HK-2 (cell line): ENCODE data around the gene TTLL12.

Experiments
- DNase-seq: peaks from one replicate; pipeline ENCODE4 v3.0.0-alpha.2; 2018; ENCODE audit not compliant: unreplicated experiment

Gene TTLL12

DNA sequence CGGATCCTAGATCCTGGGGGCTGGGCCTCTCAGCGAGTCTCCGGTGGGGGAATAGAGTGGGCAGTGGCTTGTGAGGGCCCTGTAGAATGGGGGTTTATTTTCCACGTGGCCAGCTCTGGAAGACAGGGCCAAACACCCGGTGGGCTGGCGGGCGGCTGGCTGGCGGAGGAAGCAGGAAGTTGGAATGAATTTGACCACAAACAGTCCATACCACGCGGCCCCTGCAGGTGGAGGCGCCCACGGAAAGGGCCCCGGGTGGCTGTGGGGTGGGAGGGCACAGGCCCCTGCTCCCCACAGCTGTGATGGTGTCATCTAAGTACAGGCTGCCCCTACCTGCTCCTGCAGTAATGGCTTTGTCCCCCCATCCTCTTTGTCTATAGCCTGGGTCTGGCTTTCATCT, 58.8 kb downstream of the TTLL12 start:
- no peak for DNase-seq

DNA sequence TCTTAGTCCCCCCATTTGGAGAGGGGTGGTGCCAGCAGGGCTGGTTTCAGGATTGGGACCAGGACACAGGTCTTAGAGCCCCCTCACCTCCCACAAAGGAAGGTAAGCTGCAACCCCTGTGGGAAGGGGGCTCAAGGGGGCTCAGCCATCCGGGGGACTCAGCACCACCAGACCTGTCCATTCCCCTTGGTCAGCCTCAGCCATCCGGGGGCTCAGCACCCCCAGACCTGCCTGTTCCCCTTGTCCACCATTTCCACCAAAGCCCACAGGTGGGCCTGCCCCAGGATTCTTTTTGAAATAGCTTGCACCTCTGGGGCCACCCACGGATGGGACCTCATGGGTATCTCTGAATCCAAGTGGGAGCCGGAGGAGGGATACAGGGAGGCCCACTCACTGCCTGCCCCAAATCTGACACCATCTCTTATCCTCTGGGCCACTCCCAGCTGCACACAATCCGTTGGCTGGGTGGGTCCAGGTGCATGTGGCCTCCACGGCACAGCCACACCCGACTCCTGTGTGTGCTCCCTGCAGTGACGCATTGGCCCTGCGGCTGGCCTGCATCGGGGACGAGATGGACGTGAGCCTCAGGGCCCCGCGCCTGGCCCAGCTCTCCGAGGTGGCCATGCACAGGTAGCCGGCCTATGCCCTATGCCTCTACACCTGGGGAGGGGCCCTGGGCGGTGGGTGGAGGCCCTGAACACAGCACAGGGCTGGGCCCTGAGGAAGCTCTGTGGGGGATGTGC, 59.6 kb downstream of the TTLL12 start:
- DNase-seq, result no peak

DNA sequence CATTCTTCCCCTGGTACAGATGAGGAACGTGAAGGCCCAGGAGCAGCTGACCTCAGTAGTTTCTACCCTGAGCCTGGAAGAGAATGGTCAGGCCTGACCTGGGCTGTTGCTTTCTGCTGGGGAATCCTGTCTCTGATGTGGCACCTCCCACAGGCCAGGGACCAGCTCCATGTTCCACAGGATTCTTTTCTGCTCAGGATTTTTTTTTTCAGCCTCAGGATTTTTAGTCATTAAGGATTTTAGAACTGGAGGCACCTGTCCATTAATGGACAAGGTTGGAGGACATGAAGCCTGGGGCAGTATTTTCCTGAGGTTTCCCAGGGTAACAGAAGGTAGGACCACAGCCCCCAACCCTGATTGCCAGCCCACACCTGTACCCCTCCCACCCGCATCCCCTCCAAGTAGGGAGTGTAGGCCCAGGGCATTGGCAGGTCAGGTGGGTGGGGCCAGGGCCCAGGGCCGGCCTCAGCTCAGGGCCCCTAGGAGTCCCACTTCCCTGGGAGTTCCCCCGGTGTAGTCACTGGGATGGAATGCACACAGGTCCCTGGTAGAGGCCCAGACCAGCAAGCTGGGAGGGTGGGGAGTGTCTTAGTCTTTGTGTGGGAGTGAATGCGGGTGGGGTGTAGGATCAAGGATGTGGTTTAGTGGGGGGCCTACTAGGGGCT, 60.3 kb downstream of the TTLL12 start:
- peak; percentile 81 for DNase-seq

DNA sequence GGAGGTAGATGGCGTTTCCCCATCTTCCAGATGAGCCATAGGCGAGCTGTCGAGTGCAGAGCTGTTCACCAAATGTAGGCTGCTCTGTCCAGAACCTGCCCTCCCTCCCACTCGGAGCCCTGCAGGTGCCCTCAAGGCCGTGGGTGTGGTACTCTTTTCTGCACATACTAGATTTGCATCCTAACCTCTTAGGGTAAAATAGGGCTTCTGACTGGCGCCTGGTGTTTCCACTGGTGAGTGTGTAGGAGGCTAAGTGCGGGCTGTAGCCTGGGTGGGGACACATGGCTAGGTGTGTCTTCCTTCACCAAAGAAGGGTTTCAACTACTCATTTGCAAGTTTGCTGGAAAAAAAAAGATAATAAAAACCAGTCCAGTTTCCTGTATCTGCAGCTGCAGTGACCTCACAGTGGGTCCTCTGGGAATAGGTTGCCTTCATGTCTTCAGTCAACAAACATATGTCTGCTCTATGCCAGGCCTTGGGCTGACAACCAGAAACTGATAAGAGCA, 67.9 kb downstream of the TTLL12 start:
- no peak for DNase-seq

DNA sequence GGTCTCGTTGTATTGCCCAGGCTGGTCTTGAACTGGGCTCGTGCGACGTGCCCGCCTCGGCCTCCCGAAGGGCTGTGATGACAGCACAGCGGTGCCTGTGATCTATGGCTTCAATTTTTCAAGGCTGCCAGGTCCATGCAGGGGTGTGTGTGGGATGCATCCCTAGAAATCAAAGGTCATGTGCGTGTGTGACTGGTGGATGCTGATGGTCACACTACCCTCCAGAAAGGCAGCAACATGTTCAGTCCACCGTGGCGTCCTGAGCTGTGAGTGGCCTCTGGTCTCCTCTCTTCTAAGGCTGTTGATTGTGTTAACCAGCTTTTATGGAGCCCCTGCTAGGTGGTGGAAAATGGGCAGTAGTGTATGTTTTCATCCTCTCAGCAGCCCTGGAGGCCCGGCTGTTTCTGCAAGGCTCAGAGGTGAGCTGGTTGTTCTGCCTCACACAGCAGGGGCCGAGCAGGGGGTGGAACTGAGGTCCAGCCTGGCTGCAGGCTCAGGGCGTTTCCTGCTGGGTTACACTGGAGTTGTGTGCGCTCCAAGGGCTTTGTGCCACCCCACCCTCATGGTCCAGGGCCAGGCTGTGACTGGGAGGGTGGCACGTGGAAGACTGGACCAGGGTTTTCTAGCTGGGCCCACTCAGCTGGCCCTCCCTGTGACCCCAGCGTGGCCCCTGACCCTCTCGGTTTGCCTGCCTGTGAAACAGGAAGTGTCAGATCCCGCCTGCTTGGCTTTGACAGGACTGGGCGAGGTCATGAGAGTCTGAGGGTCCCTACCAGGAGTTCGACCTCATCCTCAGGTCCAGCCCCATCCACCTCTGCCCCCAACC, 68.7 kb downstream of the TTLL12 start:
- DNase-seq, result no peak

DNA sequence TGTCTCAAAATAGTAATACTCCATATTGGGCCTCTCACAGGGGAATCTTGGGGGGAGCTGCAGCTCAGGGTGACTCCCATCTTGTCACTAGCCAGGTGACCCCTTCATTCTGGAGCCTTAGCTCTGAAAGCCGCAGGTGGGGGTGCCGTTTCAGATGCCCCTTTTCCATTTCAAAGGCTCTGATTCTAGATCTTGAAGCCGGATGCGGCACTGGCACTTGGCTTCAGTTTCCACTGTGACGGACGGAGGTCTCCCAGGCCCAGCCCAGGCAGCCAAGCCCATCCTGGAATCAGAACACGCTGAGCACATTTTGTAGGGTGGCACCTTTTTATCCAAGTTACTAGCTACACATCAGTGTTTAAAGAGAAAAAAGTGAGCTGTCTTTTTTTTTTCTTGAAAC, 70.0 kb downstream of the TTLL12 start:
- DNase-seq, result no peak
